ENCODE measurements around the gene ZC3H12C.

DNA sequence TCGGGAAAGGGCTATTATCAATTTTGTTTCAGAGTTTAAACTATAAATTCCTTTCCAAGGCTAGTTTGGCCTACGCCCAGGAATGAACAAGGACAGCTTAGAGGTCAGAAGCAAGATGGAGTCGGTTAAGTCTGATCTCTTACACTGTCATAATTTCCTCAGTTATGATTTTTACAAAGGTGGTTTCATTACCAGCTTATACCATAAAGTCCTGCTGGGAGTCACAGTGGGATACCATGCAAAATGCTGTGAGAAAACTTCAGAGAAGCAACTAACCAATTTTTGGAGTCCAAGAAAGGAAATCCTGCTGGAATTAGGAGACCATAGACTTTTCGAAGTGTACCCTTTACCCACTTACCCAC, 17.4 kb upstream of the ZC3H12C start:
- TF ChIP-seq POLR2A (IDR thresholded peaks at IDR 0.05), result no peak
- TF ChIP-seq, protein P1, sequence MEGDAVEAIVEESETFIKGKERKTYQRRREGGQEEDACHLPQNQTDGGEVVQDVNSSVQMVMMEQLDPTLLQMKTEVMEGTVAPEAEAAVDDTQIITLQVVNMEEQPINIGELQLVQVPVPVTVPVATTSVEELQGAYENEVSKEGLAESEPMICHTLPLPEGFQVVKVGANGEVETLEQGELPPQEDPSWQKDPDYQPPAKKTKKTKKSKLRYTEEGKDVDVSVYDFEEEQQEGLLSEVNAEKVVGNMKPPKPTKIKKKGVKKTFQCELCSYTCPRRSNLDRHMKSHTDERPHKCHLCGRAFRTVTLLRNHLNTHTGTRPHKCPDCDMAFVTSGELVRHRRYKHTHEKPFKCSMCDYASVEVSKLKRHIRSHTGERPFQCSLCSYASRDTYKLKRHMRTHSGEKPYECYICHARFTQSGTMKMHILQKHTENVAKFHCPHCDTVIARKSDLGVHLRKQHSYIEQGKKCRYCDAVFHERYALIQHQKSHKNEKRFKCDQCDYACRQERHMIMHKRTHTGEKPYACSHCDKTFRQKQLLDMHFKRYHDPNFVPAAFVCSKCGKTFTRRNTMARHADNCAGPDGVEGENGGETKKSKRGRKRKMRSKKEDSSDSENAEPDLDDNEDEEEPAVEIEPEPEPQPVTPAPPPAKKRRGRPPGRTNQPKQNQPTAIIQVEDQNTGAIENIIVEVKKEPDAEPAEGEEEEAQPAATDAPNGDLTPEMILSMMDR (IDR thresholded peaks at IDR 0.05), result no peak
- TF ChIP-seq EP300 (IDR thresholded peaks at IDR 0.05), result no peak
